HL-60 (cell line): ENCODE data around the gene CD74.
"Not testable (repeated sequence)": the region's sequence is repeated elsewhere in the genome, so short reads cannot be mapped to it uniquely, and the experiment has no call there.

Experiments used
- REST ChIP-seq: IDR thresholded peaks from 2 replicates; pipeline ENCODE4 v1.6.1; 2012; ENCODE audit warnings: low read depth; ENCODE audit not compliant: insufficient replicate concordance
- TF ChIP-seq, protein P1 (sequence below): IDR thresholded peaks from one replicate; pipeline ENCODE4 v1.5.1; 2011; ENCODE audit warnings: low read length, control low read depth, inconsistent platforms; ENCODE audit not compliant: insufficient read depth

- TF ChIP-seq, protein P1, sequence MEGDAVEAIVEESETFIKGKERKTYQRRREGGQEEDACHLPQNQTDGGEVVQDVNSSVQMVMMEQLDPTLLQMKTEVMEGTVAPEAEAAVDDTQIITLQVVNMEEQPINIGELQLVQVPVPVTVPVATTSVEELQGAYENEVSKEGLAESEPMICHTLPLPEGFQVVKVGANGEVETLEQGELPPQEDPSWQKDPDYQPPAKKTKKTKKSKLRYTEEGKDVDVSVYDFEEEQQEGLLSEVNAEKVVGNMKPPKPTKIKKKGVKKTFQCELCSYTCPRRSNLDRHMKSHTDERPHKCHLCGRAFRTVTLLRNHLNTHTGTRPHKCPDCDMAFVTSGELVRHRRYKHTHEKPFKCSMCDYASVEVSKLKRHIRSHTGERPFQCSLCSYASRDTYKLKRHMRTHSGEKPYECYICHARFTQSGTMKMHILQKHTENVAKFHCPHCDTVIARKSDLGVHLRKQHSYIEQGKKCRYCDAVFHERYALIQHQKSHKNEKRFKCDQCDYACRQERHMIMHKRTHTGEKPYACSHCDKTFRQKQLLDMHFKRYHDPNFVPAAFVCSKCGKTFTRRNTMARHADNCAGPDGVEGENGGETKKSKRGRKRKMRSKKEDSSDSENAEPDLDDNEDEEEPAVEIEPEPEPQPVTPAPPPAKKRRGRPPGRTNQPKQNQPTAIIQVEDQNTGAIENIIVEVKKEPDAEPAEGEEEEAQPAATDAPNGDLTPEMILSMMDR: not testable (repeated sequence)
- not testable (repeated sequence) for TF ChIP-seq REST
Observed at GRCh38 chr5:150426165-150426564, 13.5 kb upstream of the CD74 start.
